GM12878 (cell line): ENCODE data around the gene ATG101.

Experiments
- BCL3 ChIP-seq: IDR thresholded peaks from 2 replicates; pipeline ENCODE4 v1.6.1; 2011; ENCODE audit warnings: borderline replicate concordance, low read depth, mild to moderate bottlenecking, moderate library complexity, low read length; ENCODE audit not compliant: insufficient read depth, poor library complexity, severe bottlenecking
- SIN3A ChIP-seq: IDR thresholded peaks from 2 replicates; pipeline ENCODE4 v1.6.1; 2012; ENCODE audit warnings: low read depth, low read length, improper control_type of control experiment
- SP1 ChIP-seq: IDR thresholded peaks from one replicate; pipeline ENCODE4 v1.6.1; 2011; ENCODE audit warnings: low read depth, low read length
- TF ChIP-seq, protein P1 (sequence below): fragments of 450-650 bp; IDR thresholded peaks from 2 replicates; pipeline ENCODE4 v1.6.1; 2017; ENCODE audit warnings: mild to moderate bottlenecking, low read depth, inconsistent platforms; ENCODE audit not compliant: poor library complexity, severe bottlenecking

DNA sequence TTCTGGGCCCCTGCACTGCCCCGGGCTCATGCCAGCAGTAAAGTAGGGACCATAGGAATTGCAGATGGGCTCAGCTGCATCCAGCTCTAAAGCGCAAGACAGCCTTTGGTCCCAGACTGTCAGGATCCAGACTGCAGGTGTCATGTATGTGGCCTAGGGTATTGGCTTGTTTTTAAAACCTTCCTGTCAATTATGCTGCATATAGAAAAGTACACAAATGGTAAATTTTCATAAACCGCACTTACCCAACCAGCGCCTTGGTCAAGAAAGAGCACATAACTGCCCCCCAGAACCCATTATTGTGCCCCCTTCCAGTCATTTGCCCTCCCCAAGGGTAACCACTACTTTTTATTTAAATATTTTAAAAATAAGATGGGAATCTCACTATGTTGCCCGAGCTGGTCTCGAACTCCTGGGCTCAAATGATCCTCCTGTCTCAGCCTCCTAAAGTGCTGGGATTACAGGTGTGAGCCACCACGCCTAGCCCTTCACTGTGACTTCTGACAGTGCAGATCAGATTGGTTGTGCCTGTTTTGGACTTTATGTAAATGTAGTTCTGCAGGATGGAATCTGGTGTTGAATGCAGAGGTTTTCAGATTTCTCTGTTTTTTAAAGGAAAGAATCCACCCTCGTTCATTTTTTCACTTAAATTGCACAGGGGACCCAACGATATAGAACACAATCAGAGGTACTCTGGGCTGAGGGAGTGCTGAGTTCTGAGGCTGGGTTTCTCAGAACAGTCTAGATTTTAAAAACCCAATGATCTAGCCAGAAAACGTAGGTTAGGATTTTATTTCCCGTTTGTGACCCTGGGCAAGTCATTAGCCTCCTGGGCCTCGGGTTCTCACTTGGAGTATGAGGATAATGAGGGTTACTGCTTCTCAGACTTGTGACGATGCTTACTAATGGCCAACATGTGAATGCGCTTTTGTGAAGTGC lies 11.9 kb upstream of the ATG101 start:
- TF ChIP-seq BCL3 (no peak), SP1 (no peak), SIN3A (no peak)
- TF ChIP-seq, protein P1, sequence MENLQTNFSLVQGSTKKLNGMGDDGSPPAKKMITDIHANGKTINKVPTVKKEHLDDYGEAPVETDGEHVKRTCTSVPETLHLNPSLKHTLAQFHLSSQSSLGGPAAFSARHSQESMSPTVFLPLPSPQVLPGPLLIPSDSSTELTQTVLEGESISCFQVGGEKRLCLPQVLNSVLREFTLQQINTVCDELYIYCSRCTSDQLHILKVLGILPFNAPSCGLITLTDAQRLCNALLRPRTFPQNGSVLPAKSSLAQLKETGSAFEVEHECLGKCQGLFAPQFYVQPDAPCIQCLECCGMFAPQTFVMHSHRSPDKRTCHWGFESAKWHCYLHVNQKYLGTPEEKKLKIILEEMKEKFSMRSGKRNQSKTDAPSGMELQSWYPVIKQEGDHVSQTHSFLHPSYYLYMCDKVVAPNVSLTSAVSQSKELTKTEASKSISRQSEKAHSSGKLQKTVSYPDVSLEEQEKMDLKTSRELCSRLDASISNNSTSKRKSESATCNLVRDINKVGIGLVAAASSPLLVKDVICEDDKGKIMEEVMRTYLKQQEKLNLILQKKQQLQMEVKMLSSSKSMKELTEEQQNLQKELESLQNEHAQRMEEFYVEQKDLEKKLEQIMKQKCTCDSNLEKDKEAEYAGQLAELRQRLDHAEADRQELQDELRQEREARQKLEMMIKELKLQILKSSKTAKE, result no peak
